Gastrocnemius medialis (tissue), 4 donors: Measurements from ENCODE around the gene RPS2. TPM values are rescaled to one million over a fixed set of nuclear protein-coding genes. Genes with fewer than 3 reads are reported as not detected.

Source experiments
- ATAC-seq, 2 donors: fragments of 150-250 bp; one replicate each; pipeline ENCODE4 v1.9.1; 2016
- DNase-seq, 2 donors: peaks; one replicate each; pipeline ENCODE4 v3.0.0-alpha.2; 2019
- H3K27ac ChIP-seq, 4 donors: fragments of 200-600 bp; sonication (generic); 1 replicate in 1 of 4; 2 replicates in 3 of 4; pipeline ENCODE4 v1.5.1; 2016 to 2018; ENCODE audit warnings: mild to moderate bottlenecking in 2 of 4, moderate library complexity in 1 of 4
- H3K27me3 ChIP-seq, 3 donors: fragments of 200-600 bp; sonication (generic) in 2 of 3; 1 replicate in 1 of 3; 2 replicates in 2 of 3; pipeline versions ENCODE4 v1.5.1 to v1.6.0; 2016 to 2019; ENCODE audit warnings: mild to moderate bottlenecking in 1 of 3, moderate library complexity in 1 of 3
- H3K36me3 ChIP-seq, 2 donors: fragments of 200-600 bp; sonication (generic) in 1 of 2; one replicate each; pipeline ENCODE4 v1.5.1; 2017 to 2018
- H3K4me1 ChIP-seq, 2 donors: fragments of 200-600 bp; sonication (generic) in 1 of 2; one replicate each; pipeline ENCODE4 v1.5.1; 2016 to 2017; ENCODE audit warnings: mild to moderate bottlenecking in 2 of 2
- H3K4me3 ChIP-seq, 4 donors: fragments of 200-600 bp; sonication (generic) in 3 of 4; 1 replicate in 1 of 4; 2 replicates in 3 of 4; pipeline ENCODE4 v1.5.1; 2016 to 2019; ENCODE audit warnings: mild to moderate bottlenecking in 2 of 4
- H3K9me3 ChIP-seq, 3 donors: fragments of 200-600 bp; sonication (generic) in 2 of 3; 1 replicate in 1 of 3; 2 replicates in 2 of 3; pipeline ENCODE4 v1.5.1; 2016 to 2019
- POLR2A ChIP-seq, 2 donors: fragments of 450-650 bp; IDR thresholded peaks; one replicate each; pipeline ENCODE4 v1.6.1; 2017; ENCODE audit warnings: antibody characterized with exemption in 2 of 2, mild to moderate bottlenecking in 2 of 2, moderate library complexity in 2 of 2
- in situ Hi-C, 4 donors: fragments of 200-750 bp; cut with MboI; loops; one replicate each; pipeline versions ENCODE4 v1.15.0 to v1.8.0; 2017; ENCODE audit warnings: low sequenced_read_pairs in 4 of 4
- intact Hi-C: fragments of 100-400 bp; cut with DNase I; formaldehyde crosslinking; loops from one replicate; pipeline ENCODE4 v1.15.1; 2023; ENCODE audit warnings: low total_unique reads
- total RNA-seq, 4 donors: library from RNA; depleted of rRNA; stranded (reverse); fragments of >200 nt; gene quantifications; one replicate each; pipeline versions ENCODE4 v1.1.0 to v1.2.3, GENCODE V29; 2016
- TF ChIP-seq, protein P1 (sequence below), 5 experiments: fragments of 450-650 bp in 3 of 5; fragments of 200-600 bp in 2 of 5; sonication (generic) in 2 of 5; IDR thresholded peaks in 4 of 5; conservative IDR thresholded peaks in 1 of 5; 1 replicate in 4 of 5; 2 replicates in 1 of 5; pipeline ENCODE4 v1.5.1; 2016 to 2019; ENCODE audit warnings: antibody characterized with exemption in 5 of 5, mild to moderate bottlenecking in 3 of 5, moderate library complexity in 3 of 5

The RPS2 gene
- total RNA-seq, 4 donors from 2014 or later = 1,162 to 1,876 (median 1,684) TPM

DNA sequence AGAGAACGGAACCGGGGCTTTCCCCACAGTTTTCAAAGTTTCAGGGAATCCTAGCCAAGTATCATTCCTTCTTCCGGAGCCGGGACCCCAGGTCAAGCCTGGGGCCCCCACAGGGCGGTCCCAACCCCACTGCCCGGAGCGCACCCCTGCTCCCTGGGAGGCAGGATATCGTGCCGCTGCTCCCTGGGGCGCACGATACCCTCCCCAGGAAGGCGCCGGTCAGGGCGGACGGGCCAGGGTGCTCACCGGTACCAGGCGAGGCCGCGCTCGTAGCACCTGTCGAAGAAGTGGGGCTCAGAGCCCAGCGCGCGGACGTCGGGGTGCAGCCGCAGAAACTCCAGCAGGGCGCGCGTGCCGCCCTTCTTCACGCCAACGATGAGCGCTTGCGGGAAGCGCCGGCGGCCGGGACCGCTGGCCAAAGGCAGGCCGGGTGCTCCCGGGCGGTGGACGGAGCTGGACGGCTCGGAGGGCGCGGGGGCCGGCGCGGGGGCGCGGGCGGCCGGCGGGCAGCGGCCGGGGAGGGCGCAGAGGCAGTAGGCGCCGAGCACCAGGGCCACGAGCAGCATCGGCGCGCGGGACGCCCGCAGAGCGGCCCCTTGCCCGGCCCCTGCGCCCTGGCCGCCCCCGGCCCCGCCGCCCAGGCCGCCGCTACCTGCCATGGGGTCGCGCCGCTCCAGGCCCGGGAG, 46.8 kb downstream of the RPS2 start:
- no peaks in the 10 kb centered on the region for H3K9me3 ChIP-seq
- no peak for ATAC-seq
- no peak for DNase-seq
- intact Hi-C loops = no loop called here
- no peak overlapping the region for H3K4me3 ChIP-seq
- H3K27me3 ChIP-seq = peaks cover 64 to 72% (median 68%) of the 10 kb centered on the region in 3 donors
- TF ChIP-seq POLR2A (IDR thresholded peaks at IDR 0.05) = no peak
- TF ChIP-seq, protein P1, sequence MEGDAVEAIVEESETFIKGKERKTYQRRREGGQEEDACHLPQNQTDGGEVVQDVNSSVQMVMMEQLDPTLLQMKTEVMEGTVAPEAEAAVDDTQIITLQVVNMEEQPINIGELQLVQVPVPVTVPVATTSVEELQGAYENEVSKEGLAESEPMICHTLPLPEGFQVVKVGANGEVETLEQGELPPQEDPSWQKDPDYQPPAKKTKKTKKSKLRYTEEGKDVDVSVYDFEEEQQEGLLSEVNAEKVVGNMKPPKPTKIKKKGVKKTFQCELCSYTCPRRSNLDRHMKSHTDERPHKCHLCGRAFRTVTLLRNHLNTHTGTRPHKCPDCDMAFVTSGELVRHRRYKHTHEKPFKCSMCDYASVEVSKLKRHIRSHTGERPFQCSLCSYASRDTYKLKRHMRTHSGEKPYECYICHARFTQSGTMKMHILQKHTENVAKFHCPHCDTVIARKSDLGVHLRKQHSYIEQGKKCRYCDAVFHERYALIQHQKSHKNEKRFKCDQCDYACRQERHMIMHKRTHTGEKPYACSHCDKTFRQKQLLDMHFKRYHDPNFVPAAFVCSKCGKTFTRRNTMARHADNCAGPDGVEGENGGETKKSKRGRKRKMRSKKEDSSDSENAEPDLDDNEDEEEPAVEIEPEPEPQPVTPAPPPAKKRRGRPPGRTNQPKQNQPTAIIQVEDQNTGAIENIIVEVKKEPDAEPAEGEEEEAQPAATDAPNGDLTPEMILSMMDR (IDR thresholded peaks at IDR 0.05 in 4 of 5, conservative IDR thresholded peaks at IDR 0.05 in 1 of 5) = no peak
- no peaks in the 10 kb centered on the region for H3K4me1 ChIP-seq
- no peaks in the 10 kb centered on the region for H3K36me3 ChIP-seq
- H3K27ac ChIP-seq = no peak overlapping the region
- in situ Hi-C loops = no loop called here

DNA sequence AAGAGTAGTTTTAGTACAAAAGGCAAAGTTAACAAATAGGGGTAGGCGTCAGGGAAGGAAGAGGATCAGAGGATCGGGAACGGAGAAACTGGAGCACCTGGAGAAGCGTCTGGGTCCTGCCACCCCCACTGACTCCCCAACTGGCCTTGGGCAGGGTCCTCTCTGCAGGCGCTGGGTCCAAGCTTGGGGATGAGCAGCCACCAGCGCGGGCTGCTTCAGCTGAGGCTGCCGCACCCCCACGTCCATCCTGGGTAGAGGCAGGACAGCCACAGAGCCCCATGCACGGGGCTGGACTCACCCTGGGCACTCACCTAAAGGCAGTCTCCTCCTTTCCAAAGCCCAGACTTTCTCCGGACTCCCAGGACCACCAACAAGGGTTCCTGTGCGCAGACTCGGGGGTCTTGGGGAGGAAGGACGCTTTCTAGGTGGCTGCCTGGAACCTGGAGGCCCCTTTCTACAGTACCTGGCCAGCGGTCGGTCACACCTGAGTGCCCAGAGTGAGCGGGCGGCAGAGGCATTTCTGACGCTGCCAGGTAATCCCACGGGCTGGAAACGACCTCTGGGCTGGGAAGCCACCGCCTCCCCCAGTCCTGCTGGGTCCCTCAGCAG, 47.5 kb downstream of the RPS2 start:
- no peaks in the 10 kb centered on the region for H3K9me3 ChIP-seq
- intact Hi-C loops (no loop called here), in situ Hi-C loops (no loop called here)
- TF ChIP-seq, protein P1 (IDR thresholded peaks at IDR 0.05 in 4 of 5, conservative IDR thresholded peaks at IDR 0.05 in 1 of 5) = no peak
- TF ChIP-seq POLR2A (IDR thresholded peaks at IDR 0.05) = no peak
- H3K36me3 ChIP-seq = no peaks in the 10 kb centered on the region
- DNase-seq (no peak), ATAC-seq (no peak)
- no peaks in the 10 kb centered on the region for H3K4me1 ChIP-seq
- H3K4me3 ChIP-seq = no peak overlapping the region
- peaks cover 58 to 65% (median 64%) of the 10 kb centered on the region in 3 donors for H3K27me3 ChIP-seq
- H3K27ac ChIP-seq = no peak overlapping the region

DNA sequence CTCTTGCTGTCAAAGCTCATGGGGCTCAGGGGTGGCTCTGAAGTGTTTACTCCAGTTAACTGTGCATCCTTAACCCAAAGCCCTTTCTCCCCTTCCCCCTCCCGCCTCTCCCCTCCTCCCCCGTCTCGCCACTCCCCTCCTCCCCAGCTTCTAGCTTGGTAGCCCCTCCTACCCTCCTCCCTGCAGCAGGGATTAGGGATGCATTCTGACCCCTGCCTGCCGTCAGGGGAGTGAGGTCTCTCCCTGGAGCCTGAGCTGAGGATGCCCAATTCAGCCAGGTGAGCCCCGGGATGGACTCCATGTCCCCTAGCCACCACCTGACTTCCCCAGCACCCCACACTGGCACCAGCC, 48.0 kb downstream of the RPS2 start:
- DNase-seq (no peak), ATAC-seq (no peak)
- in situ Hi-C loops (no loop called here), intact Hi-C loops (no loop called here)
- no peak overlapping the region for H3K27ac ChIP-seq
- no peaks in the 10 kb centered on the region for H3K4me1 ChIP-seq
- no peak for TF ChIP-seq POLR2A (IDR thresholded peaks at IDR 0.05)
- TF ChIP-seq, protein P1 (IDR thresholded peaks at IDR 0.05 in 4 of 5, conservative IDR thresholded peaks at IDR 0.05 in 1 of 5) = no peak
- peaks cover 52 to 60% (median 59%) of the 10 kb centered on the region in 3 donors for H3K27me3 ChIP-seq
- H3K36me3 ChIP-seq = no peaks in the 10 kb centered on the region
- no peaks in the 10 kb centered on the region for H3K9me3 ChIP-seq
- H3K4me3 ChIP-seq = no peak overlapping the region

DNA sequence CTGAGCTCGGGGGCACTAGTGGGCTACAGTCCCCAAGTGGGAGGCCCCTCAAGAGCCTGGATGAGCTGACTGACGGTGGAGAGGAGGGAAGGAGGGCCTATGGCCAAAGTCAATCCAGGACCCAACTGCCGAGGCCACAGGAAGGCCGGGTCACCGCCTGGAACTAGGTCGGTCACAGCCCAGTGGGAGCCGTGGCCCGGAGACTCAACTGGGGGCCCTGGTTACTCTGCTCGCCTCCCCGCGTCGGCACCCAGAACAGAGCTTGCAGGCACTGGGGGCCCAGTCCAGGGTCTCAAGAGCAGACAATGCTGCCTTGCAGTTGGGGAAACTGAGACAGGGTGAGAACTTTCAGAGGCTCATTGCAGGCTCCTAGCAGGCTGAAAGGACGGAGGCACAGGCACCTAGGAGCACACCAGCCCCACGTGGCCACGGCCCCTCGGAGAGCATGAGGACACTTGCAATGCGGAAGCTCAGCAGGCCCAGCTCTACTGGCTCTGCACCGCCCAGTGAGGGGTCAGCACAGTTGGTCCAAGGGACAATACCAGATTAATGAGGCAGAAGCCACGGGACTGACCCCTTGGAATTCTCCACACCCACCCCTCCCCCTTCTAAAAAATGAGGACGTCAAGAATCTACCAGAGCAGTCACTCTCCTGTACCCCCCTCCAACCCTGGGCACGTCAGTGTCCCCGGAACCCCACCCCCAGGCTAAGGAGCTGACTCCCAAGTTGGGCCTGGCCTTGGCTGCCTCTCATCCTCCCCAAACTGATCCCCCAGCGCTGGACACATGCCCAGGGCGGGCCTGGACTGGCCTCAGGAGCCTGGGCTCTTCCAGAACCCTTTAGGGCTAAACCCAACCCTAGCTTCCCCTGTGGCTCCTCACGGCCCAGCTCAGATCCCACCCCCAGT, 48.6 kb downstream of the RPS2 start:
- intact Hi-C loops = no loop called here
- TF ChIP-seq, protein P1 (IDR thresholded peaks at IDR 0.05 in 4 of 5, conservative IDR thresholded peaks at IDR 0.05 in 1 of 5) = no peak
- TF ChIP-seq POLR2A (IDR thresholded peaks at IDR 0.05) = no peak
- Histone ChIP-seq H3K9me3 (no peaks in the 10 kb centered on the region), H3K36me3 (no peaks in the 10 kb centered on the region), H3K4me1 (no peaks in the 10 kb centered on the region), H3K27me3 (peaks cover 47 to 54% (median 53%) of the 10 kb centered on the region in 3 donors), H3K4me3 (no peak overlapping the region), H3K27ac (no peak overlapping the region)
- DNase-seq (no peak), ATAC-seq (no peak)
- in situ Hi-C loops = no loop called here
